HG03039 (cell line): ENCODE results near the gene SLTM.
"Not testable (repeated sequence)": the region's sequence is repeated elsewhere in the genome, so short reads cannot be mapped to it uniquely, and the experiment has no call there.

Experiments used
- ATAC-seq: cut with Tn5 transposase; IDR thresholded peaks from one replicate; pipeline ENCODE4 v1.9.1; 2021; ENCODE audit warnings: mild to moderate bottlenecking, moderate library complexity; ENCODE audit not compliant: unreplicated experiment

The SLTM gene

DNA sequence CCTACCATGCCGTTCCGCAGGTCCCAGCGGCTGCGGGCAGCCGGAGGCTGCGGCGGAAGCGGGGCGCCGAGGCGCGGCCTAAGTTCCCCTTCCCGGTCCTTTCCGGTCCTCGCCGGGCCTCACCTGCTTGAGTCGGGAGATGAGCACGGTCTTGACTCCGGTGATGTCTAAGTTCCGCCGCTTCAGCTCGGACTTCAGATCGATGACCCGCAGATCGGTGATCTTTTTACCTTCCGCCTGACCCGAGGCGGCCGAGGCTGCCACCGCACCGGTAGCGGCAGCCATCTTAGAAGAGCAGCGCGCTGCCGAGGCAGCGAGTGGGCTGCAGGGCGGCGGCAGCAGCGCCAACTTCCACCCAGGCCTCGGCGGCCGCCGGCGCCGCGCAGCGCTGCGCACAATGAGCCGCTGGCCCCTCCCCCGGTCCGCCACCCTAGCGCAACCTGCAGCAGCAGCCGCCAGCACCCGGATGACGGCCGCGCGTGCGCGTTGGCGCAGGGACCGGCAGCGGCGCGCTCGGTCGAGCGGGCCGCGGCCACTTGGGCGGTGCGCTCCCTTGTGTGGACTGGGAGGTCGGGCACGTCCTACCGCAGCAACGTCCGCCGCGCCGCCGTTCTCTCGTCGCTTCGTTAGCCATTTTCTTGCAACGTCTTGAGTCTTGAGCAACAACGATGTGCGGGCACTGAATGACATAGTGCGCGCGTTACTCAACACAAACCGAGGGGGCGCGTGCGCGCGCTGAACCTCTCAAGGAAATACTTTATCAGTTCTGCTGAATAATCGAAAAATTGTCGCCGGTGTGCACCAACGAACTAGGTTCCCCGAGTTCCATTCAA is at the start of gene SLTM:
Gene SLTM, minus strand, starts transcription at position 399 of the 833 bp plus-strand sequence. Its CDS starts 114 bp downstream, at position 285.
- peak; percentile 90 for ATAC-seq

DNA sequence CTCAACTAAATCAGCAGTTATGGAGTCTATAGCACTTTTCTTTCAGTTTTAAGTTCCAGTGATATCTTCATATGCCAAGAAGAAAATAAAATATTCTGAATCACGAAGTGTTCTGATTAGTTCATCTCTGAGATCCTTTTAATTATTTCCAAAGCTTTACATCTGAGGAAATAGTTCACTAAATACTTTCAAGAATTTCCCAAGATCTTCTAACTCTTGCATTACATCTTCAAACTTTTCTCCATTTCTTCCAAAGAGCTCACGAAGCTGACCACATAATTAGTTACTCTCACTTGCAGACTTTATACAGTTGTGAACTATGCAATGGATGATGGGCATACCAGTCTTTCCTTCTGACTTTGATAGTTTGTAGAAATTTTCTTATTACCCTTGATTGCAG is 49.8 kb upstream of the SLTM start:
- ATAC-seq, result no peak

DNA sequence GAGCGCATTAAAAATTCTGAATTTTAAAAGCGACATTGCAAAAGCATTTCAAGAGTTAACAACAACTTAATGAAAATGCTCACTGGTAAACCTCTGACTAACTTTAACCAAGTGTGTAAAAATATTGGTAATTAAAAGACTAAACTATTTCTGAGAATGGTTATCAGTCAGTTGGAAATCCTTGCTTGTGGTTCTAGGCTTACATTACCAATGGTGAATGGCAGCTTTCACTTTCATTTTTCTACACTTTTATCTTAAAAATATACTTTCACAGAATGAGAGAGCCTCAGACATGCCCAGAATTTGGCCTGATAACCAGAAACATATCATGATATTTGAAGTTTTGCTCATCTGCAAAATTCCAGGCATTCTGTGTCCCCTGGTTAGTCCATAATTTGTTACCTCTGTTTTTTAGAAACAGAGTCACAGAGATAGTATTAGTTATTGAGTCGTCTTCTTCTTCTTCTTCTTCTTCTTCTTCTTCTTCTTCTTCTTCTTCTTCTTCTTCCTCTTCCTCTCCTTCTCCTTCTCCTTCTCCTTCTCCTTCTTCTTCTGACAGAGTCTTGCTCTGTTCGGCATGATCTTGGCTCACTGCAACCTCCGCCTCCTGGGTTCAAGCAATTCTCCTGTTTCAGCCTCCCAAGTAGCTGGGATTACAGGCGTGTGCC is 48.5 kb upstream of the SLTM start:
- no peak for ATAC-seq

DNA sequence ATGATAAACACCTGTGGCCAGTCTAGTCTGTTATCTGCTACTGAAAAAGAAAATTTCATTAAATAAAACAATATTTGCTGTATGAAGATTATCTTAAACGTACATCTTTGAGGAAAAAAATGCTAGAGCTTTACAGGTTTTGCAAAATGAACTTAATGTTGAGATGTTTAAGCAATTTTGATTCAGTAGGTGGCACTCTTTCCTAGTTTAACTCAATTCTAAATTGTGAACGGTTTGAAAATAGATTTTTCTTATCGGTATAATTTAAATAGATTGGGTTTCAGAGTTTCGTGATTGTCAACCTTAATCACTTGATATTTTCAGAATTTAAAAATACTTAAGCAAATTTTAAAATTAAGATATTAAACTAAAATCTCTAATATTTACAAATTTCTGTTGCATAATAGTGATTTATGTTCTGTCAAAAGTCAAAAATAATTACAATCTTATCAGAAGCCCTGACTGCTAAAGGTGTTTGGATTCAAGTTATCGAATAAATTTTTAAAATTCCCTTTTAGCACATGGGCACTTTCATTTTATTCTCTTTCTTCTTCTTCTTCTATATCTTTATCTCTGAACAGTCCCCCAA is 47.0 kb upstream of the SLTM start:
- no peak for ATAC-seq

DNA sequence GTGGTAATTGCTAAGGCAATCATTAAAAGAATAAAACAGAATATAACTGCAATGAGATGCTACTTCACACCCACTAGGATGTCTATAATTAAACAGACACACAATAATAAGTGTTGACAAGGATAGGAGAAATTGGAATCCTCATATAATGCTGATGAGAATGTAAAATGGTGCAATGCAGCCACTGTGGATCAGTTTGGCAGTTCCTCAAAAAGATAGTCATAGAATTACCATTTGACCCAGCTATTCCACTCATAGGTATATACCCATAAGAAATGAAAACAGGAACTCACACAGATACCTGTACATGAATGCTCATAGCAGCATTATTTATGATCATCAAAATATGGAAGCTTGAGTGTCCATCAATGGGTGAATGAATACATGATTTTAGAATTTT is 44.4 kb upstream of the SLTM start:
- no peak for ATAC-seq

DNA sequence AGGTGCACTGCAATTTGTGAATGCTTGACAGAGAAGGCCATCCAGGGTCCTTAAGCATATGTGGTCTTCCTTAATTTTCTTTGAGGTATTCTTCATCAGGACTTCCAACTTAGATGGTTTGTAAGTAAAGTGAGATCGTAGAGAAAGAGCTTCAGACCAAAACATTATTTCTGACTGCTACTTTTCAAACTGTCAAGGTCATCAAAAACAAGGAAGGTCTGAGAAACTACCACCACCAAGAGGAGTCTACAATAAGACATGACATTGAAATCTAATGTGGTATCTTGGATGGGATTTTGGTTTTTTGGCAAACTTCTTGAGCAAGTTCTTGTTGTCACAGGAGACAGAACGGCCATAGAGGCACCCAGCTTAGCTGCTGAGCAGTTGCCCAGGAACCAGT is 34.0 kb upstream of the SLTM start:
- ATAC-seq, result no peak

DNA sequence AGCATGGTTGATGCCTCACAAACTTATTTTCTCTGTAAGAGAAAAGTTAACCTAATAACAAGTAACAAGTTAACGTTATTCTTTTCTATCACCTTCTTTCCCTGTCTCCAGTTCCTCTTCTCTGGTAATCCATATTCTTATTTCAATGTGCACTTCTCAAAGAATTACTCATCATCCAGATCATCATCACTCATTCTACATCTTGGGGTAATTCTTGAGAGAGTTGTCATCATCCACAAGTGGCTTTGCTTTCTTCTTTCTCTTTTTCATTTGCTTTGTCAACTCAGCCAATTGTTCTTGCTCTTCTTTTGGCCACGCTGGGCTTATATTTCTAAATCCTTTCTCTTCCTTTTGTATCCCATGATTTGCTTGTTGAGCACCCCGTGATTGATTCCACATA is 33.2 kb upstream of the SLTM start:
- ATAC-seq, result no peak

DNA sequence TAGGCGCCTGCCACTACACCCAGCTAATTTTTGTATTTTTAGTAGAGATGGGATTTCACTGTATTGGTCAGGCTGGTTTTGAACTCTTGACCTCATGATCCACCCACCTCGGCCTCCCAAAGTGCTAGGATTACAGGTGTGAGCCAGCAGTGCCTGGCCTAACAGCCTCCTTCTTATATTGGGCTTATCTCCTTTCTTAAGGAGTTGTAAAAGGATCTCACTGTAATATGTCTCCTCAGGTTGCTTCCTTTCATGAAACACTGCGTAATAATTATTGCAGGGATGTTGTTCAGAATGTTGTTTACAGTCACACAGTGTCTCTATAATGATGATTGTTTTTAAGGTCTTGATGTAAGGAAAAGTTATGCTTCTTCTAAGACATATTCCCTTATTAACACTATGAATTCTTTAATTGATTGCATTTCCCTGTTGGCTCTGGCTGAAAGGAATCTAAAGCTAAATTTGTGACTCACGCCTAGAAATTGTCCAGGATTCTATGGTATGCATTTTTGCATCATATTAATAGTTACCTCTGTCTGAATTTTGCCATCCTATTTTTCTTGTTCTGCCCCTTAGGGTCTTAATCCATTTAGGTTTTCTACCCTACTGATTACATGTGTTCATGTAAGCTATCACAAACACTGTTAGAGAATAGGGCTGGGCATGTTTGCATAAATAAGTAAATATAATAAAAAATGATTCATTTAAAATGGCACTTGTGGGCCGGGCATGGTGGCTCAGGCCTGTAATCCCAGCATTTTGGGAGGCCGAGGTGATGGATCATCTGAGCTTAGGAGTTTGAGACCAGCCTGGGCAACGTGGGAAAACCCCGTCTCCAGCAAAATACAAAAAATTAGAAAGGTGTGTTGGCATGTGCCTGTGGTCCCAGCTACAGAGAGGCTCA is 29.4 kb upstream of the SLTM start:
- ATAC-seq, result no peak

DNA sequence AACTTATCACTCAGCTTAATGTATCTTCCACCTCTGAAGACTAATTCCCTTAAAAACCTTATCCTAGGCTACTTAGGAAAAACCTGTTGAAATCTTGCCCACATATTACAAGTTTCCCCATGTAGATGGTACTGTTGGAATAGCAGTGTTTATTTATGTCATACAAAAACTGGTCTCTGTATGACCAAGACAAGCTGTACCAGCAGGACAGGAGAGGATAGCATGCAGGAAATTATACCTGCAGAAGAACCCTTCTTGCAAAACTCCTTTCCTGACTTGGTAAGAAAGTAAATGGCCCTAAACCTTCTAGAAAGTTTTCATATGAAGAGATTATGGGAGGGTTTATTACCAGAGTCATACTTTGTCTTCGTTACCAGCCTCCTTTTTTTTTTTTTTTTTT is 28.7 kb upstream of the SLTM start:
- ATAC-seq, result no peak

DNA sequence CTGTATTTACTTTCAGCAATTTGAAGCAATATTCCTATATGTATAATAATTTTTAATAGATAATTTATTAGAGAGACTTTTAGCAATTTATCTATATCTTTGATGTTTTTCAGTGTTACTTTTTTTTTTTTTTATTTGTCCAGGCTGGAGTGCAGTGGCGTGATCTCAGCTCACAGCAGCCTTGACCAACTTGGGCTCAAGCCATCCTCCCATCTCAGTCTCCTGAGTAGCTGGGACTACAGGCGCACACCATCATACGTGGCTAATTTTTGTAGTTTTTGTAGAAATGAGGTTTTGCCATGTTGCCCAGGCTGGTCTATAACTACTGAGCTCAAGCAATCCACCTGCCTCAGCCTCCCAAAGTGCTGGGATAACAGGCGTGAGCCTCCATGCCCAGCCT is 25.3 kb upstream of the SLTM start:
- ATAC-seq, result no peak

DNA sequence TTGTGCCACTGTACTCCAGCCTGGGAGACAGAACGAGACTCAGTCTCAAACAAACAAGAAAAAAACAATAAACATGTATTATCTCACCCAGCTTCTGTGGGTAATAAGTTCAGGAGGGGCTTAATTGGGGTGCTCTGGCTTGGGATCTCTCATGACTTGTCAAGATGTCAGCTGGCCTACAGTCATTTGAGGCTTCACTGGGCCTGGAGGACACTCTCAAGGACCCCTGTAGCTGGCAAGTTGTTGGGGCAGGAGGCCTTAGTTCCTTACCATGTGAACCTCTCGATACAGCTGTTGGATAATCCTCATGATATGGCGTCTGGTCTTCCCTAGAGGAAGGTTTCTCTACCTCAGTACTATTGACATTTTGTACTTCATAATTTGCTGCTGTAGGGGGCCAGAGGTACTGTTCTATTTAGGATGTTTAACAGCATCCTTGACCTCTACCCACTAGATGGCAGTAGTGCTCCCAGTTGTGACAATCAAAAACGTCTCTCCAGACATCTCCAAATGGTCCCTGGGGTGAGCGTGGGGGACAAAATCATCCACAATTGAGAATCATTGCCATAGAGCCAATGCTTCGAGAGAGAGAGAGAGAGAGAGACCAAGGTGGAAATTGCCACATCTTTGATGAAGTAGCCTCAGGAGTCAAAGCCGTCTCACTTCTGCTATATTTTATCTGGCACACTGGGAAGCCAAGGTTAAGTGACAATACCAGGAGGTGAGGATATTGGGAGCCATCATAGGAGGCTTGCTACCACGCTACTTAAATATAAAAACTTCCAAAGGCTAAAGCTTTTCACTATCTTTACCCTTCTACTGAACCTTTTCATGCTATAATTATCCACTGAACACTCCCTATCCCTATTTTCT is 23.9 kb upstream of the SLTM start:
- no peak for ATAC-seq

DNA sequence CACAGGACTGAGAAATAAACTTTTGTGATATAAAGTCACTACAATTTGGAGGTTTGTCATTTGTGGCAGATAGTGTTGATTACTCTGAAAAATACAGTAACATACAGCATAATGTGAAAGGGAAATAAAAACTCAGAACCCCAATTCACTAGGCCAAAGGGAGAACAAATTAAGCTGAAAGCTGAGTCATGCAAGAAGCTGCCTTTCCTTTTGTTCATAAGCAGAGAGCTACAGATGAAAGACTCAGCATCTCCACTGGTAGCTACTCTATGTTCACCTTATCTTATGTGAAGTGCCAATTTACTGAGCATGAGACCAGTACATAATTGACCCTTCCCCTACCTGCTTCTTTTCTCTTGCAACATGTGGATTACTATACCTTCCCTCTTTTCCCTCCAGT is 19.3 kb upstream of the SLTM start:
- ATAC-seq, result no peak

DNA sequence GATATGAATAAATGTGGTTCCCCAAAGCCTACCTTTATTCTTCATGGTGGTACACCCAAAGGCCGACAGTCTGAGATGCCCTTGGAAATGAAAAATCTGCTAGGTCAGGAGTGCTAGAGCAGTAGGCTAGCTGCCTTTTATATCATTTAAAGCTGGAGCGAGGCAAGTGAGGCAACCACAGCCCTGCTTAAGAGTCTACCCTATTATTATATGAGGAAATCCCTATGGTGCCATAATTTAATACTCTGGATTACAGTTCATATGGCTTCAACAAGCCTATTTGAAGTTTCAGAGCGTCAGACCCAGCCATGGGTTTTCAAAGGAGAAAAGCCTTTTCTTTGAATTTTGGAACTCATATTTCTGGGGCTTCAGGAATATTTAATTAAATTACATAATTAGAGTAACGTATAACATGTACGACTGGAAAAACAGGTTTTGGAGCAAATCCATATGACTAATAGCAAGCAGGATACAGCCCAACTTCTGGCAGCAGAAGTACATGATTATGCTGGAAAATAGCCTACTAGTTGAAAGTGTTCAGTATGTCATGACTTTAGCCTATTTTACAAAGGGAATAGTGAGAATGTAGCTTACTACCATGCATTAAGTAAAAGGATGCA is 18.0 kb upstream of the SLTM start:
- no peak for ATAC-seq

DNA sequence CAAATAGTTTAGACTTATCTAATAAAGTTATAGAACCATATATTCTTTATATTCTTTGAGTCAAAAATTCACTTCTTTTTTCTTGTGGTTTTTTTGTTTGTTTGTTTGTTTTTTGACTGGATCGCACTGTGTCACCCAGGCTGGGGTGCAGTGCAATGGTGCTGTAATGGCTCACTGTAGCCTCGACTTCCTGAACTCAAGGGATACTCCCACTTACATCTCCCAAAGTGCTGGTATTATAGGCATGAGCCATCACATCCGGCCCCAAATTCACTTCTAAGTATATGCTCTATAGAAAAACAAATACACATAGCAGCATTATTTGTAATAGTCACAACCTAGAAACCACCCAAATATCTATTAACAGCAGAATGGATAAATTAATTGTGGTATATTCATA is 13.7 kb upstream of the SLTM start:
- no peak for ATAC-seq

DNA sequence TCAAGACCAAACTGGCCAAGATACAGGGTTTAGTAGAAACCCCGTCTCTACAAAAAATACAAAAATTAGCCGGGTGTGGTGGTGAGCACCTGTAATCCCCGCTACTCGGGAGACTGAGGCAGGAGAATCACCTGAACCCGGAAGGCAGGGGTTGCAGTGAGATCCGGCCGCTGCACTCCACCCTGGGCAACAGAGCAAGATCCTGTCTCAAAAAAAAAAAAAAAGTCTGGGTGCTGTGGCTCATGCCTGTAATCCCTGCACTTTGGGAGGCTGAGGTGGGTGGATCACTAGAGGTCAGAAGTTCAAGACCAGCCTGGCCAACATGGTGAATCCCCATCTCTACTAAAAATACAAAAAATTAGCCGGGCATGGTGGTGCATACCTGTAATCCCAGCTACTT is 1.5 kb upstream of the SLTM start:
- not testable (repeated sequence) for ATAC-seq

DNA sequence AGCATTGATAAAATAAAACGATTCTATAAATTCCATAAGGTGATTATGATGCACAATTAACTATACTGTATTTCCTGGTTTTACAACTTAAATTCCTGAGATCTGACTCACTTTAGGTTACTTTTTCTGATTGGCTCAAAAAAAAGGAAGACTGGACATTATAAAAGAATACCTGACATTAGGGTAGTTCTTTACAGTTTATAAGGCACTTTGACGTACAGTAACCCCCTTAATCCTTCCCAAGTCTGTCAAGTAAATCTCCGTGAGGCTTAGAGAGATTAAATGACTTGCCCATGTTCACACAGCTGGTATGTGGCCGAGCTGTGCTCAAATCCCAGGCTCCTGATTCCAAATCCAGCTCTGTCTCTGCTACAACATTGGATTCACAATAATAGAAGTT is 1.0 kb upstream of the SLTM start:
- no peak for ATAC-seq

DNA sequence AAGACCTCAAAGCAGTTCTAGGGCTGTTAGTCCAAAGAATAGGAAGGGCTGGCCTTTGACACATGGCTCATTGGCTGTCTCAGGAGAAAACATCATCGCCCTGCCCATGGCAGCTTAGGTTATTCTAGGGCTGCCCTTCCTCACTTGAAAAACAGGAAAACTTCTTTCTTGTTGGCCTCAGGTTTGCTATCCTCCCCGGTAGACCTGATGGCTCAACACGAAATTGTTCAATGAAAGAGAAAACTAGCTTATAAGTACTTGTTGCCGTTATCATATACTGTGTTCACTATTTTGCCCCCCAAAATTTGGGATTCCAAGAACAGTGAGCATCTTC is 602 bp upstream of the SLTM start:
- ATAC-seq, result peak; percentile 0

DNA sequence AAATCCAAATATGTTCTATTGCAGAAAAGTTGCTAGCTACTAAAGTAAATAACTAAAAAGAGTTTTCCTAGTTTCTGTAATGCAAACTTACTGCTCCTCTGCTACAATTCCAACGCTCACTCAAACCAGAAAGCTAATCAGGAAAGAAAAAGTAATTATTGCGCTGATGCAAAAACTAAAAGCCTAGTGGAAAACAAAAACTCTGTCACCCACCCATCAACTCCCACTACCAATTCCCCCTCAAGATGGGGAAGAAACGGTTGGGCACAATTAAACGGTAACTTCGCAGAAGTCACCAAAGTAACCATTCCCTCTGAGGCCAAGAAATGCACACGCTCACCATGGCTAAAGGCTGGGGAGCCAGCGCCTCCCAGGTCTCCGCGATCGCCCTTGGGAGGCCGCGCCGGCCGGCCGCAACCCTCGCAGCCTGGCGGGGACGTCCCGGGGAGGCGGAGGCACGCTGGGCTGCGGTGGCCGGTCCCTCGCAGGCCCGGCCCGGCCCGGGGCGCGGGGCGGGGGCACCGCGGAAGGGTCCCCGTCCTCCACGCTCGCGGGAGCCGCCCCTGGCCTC is 684 bp downstream of the SLTM start:
- peak; percentile 35 for ATAC-seq

DNA sequence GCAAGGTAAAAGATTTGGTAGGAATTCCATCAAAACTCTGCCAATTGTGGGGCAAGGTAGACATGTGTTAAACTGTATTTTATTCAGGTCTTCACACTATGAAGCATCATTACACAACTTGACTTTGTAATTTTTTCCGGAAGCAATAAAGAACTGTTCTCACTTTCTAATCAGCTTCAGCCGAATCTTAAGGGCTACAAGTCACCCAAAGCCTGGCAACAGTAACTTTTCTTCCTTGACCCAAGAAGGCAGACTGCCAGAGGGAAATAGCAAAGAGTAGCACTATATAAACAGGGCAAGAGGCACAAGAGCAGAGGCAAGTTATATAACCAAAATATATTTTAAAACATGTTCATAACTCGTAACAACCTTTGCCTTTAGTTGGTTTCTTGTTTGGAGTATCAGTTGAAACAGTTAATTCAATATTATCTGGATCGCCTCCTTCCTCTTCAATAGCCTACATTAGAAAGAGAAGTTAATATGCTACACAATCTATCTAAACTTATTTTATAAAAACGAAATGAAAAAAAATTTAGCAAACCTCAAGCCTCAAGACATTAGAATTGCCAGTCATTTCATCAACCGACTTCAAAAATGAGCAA is 1.4 kb downstream of the SLTM start:
- ATAC-seq, result no peak
